HL-60 (cell line): ENCODE results near the gene NT5DC2.

ENCODE experiments used
- DNase-seq, 2 experiments: peaks; one replicate each; pipeline ENCODE4 v3.0.0-alpha.2; 2010 to 2020; ENCODE audit warnings: low read depth in 1 of 2, low spot score in 1 of 2
- H3K27ac ChIP-seq: fragments of 250-450 bp; sonication (Bioruptor Pico); replicated peaks from 2 replicates; pipeline ENCODE4 v1.5.1; 2020; ENCODE audit warnings: mild to moderate bottlenecking, moderate library complexity
- H3K27me3 ChIP-seq: fragments of 250-450 bp; sonication (Bioruptor Pico); 2 replicates; pipeline ENCODE4 v1.5.1; 2021; ENCODE audit warnings: mild to moderate bottlenecking, moderate library complexity; ENCODE audit not compliant: insufficient read depth, poor library complexity, severe bottlenecking
- H3K4me3 ChIP-seq: replicated peaks from 2 replicates; pipeline ENCODE4 v1.5.1; 2011; ENCODE audit warnings: mild to moderate bottlenecking, control low read depth, low read length; ENCODE audit not compliant: insufficient read depth
- GABPA ChIP-seq: IDR thresholded peaks from 2 replicates; pipeline ENCODE4 v1.6.1; 2012; ENCODE audit warnings: low read depth
- POLR2AphosphoS5 ChIP-seq: IDR thresholded peaks from 2 replicates; pipeline ENCODE4 v1.6.1; 2012; ENCODE audit warnings: low read depth
- REST ChIP-seq: IDR thresholded peaks from 2 replicates; pipeline ENCODE4 v1.6.1; 2012; ENCODE audit warnings: low read depth; ENCODE audit not compliant: insufficient replicate concordance
- SPI1 ChIP-seq: IDR thresholded peaks from 2 replicates; pipeline ENCODE4 v1.6.1; 2012; ENCODE audit warnings: low read depth, mild to moderate bottlenecking, borderline replicate concordance
- TF ChIP-seq, protein P1 (sequence below): IDR thresholded peaks from one replicate; pipeline ENCODE4 v1.5.1; 2011; ENCODE audit warnings: low read length, control low read depth, inconsistent platforms; ENCODE audit not compliant: insufficient read depth

NT5DC2 gene

DNA sequence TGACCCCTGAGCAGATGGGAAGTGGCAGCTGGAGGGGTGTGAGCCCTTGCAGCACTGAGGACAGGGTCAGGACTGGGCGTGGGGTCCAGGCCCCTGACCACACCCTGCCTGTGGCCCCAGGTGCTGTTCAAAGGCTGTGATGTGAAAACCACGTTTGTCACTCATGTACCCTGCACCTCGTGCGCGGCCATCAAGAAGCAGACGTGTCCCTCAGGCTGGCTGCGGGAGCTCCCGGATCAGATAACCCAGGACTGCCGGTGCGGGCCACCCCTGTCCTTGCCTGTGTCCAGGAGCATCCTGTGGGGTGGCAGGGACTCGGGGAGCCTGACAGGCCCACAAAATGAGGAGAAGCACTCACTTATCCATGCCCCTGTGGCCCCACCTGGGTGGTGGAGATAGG is 32.6 kb downstream of the NT5DC2 start:
- DNase-seq: no peak
- Histone ChIP-seq H3K27ac (no peak overlapping the region), H3K4me3 (no peak overlapping the region), H3K27me3 (no peaks in the 10 kb centered on the region)
- no peak for TF ChIP-seq SPI1
- TF ChIP-seq, protein P1, sequence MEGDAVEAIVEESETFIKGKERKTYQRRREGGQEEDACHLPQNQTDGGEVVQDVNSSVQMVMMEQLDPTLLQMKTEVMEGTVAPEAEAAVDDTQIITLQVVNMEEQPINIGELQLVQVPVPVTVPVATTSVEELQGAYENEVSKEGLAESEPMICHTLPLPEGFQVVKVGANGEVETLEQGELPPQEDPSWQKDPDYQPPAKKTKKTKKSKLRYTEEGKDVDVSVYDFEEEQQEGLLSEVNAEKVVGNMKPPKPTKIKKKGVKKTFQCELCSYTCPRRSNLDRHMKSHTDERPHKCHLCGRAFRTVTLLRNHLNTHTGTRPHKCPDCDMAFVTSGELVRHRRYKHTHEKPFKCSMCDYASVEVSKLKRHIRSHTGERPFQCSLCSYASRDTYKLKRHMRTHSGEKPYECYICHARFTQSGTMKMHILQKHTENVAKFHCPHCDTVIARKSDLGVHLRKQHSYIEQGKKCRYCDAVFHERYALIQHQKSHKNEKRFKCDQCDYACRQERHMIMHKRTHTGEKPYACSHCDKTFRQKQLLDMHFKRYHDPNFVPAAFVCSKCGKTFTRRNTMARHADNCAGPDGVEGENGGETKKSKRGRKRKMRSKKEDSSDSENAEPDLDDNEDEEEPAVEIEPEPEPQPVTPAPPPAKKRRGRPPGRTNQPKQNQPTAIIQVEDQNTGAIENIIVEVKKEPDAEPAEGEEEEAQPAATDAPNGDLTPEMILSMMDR: no peak
- TF ChIP-seq REST: no peak
- TF ChIP-seq GABPA: no peak
- no peak for TF ChIP-seq POLR2AphosphoS5

GRCh38 chr3:52498137-52499054 is 35.3 kb downstream of the NT5DC2 start:
- peak; percentile 99 for DNase-seq
- Histone ChIP-seq H3K4me3 (no peak overlapping the region), H3K27ac (peak overlapping the region; percentile 83), H3K27me3 (no peaks in the 10 kb centered on the region)
- no peak for TF ChIP-seq REST
- peak; percentile 83; the same call in 1 of the 2 replicates for TF ChIP-seq SPI1
- TF ChIP-seq, protein P1: no peak
- TF ChIP-seq POLR2AphosphoS5: peak; percentile 98
- peak; percentile 33 for TF ChIP-seq GABPA

DNA sequence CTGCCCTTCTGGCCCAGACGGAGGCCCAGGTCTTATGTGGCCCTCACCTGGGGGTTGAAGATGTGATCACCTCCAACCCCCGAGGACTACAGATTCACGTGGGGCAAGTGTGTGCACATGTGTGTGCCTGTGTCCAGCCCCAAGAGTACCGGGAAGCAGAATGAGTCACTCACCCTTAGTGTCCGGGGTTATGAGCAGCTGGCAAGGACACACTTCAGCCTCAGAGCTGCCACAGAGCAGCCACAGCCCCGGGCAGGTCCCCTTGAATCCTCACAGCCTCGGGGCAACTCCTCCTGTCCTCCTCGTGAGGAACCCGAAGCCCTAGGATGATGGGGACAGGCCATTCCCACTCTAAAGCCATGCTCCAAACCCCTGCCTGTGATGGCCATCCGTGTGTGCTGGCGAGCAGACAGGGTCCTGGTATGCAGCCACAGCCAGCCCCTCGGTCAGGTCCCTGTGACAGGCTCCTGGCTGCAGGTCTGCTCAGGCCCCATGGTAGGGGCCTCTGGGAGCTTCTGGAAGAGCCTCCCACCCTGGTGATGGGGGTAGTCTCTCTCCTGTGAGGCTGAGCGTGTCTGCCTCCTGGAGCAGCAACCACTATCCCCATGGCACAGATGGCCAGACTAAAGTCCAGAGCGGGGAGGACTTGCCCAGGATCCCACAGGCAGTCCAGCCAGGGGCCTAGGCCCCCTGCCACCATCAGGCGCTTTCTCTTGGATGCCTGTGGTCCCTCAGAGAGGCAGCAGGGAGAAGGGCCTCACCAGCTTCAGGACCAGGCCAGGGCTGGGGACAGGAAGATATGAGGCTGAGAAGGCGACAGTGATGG is 37.7 kb downstream of the NT5DC2 start:
- DNase-seq: no peak
- Histone ChIP-seq H3K27me3 (no peaks in the 10 kb centered on the region), H3K27ac (no peak overlapping the region), H3K4me3 (no peak overlapping the region)
- no peak for TF ChIP-seq SPI1
- no peak for TF ChIP-seq POLR2AphosphoS5
- TF ChIP-seq, protein P1: no peak
- no peak for TF ChIP-seq REST
- no peak for TF ChIP-seq GABPA
